ENCODE measurements around the gene STAT5B. TPM values are rescaled to one million over a fixed set of nuclear protein-coding genes. Genes with fewer than 3 reads are reported as not detected.

STAT5B gene
- total and polyA plus RNA-seq, 9 of the 15 experiments (the other 6 are each of a cell fraction or from before 2014, with no cell fraction given): 20.8 to 176 (median 92.4) TPM

DNA sequence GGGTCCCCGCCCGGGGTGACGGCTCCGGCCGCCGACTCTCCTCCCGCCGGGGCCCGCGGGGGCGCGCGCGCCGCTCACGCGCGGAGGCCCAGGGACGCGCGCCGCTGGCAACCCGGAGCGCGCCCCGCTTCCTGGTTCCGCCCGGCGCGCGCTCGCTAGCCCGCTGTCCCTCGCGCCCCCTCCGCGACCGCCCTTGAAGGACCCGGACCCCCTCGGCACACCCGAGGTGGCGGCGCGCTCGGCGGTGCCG is at the start of gene STAT5B (continued):
- TF ChIP-seq, protein P1, sequence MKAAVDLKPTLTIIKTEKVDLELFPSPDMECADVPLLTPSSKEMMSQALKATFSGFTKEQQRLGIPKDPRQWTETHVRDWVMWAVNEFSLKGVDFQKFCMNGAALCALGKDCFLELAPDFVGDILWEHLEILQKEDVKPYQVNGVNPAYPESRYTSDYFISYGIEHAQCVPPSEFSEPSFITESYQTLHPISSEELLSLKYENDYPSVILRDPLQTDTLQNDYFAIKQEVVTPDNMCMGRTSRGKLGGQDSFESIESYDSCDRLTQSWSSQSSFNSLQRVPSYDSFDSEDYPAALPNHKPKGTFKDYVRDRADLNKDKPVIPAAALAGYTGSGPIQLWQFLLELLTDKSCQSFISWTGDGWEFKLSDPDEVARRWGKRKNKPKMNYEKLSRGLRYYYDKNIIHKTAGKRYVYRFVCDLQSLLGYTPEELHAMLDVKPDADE (conservative IDR thresholded peaks at IDR 0.05; ENCODE audit: control insufficient read depth, low read depth, low read length): 0 out of 2 replicates have a peak, but pooled peaks have one; percentile 15
- TF ChIP-seq SRSF1 (IDR thresholded peaks at IDR 0.05; ENCODE audit: low read depth, low read length): no peak
- no peak for TF ChIP-seq HNRNPUL1 (IDR thresholded peaks at IDR 0.05; ENCODE audit: low read length)
- TF ChIP-seq SAP30 (IDR thresholded peaks at IDR 0.05; ENCODE audit: borderline replicate concordance, insufficient read depth, low read depth, low read length, poor library complexity, severe bottlenecking): peak; percentile 30
- no peak for TF ChIP-seq CREB1 (IDR thresholded peaks at IDR 0.05)
- no peak for TF ChIP-seq CREB1 (CRISPR knock-in tag; IDR thresholded peaks at IDR 0.05)
- TF ChIP-seq CXXC5 (CRISPR knock-in tag; IDR thresholded peaks at IDR 0.05): peak; percentile 81
- no peak for TF ChIP-seq ZNF41 (CRISPR knock-in tag; conservative IDR thresholded peaks at IDR 0.05)
- TF ChIP-seq, protein P2, sequence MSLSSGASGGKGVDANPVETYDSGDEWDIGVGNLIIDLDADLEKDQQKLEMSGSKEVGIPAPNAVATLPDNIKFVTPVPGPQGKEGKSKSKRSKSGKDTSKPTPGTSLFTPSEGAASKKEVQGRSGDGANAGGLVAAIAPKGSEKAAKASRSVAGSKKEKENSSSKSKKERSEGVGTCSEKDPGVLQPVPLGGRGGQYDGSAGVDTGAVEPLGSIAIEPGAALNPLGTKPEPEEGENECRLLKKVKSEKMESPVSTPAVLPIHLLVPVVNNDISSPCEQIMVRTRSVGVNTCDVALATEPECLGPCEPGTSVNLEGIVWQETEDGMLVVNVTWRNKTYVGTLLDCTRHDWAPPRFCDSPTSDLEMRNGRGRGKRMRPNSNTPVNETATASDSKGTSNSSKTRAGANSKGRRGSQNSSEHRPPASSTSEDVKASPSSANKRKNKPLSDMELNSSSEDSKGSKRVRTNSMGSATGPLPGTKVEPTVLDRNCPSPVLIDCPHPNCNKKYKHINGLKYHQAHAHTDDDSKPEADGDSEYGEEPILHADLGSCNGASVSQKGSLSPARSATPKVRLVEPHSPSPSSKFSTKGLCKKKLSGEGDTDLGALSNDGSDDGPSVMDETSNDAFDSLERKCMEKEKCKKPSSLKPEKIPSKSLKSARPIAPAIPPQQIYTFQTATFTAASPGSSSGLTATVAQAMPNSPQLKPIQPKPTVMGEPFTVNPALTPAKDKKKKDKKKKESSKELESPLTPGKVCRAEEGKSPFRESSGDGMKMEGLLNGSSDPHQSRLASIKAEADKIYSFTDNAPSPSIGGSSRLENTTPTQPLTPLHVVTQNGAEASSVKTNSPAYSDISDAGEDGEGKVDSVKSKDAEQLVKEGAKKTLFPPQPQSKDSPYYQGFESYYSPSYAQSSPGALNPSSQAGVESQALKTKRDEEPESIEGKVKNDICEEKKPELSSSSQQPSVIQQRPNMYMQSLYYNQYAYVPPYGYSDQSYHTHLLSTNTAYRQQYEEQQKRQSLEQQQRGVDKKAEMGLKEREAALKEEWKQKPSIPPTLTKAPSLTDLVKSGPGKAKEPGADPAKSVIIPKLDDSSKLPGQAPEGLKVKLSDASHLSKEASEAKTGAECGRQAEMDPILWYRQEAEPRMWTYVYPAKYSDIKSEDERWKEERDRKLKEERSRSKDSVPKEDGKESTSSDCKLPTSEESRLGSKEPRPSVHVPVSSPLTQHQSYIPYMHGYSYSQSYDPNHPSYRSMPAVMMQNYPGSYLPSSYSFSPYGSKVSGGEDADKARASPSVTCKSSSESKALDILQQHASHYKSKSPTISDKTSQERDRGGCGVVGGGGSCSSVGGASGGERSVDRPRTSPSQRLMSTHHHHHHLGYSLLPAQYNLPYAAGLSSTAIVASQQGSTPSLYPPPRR (CRISPR knock-in tag; IDR thresholded peaks at IDR 0.05; ENCODE audit: borderline replicate concordance): no peak
- TF ChIP-seq ETV5 (CRISPR knock-in tag; IDR thresholded peaks at IDR 0.05; ENCODE audit: low read depth): no peak

Measured in K562 (cell line).